Hepatocyte (in vitro differentiated cells): ENCODE measurements around the gene USP48. TPM values are rescaled to one million over a fixed set of nuclear protein-coding genes. Genes with fewer than 3 reads are reported as not detected.

Experiments
- DNase-seq: peaks from one replicate; pipeline ENCODE4 v3.0.0-alpha.2; 2016; ENCODE audit warnings: low spot score
- H2AFZ ChIP-seq: fragments of 200-600 bp; sonication (generic); 2 replicates; pipeline ENCODE4 v1.6.0; 2016; ENCODE audit warnings: antibody characterized with exemption, mild to moderate bottlenecking
- H3K27ac ChIP-seq: fragments of 200-600 bp; sonication (generic); 2 replicates; pipeline ENCODE4 v1.5.1; 2016; ENCODE audit warnings: mild to moderate bottlenecking
- H3K27me3 ChIP-seq: fragments of 200-600 bp; sonication (generic); 2 replicates; pipeline ENCODE4 v1.6.1; 2016
- H3K36me3 ChIP-seq: fragments of 200-600 bp; sonication (generic); replicated peaks from 2 replicates; pipeline ENCODE4 v1.5.1; 2016; ENCODE audit warnings: low read depth; ENCODE audit not compliant: insufficient read depth
- H3K4me1 ChIP-seq: fragments of 200-600 bp; sonication (generic); 2 replicates; pipeline ENCODE4 v1.5.1; 2016; ENCODE audit warnings: mild to moderate bottlenecking, moderate library complexity; ENCODE audit not compliant: insufficient read depth
- H3K4me2 ChIP-seq: fragments of 200-600 bp; sonication (generic); 2 replicates; pipeline ENCODE4 v1.6.0; 2016
- H3K4me3 ChIP-seq: fragments of 200-600 bp; sonication (generic); 2 replicates; pipeline ENCODE4 v1.5.1; 2016; ENCODE audit warnings: mild to moderate bottlenecking
- H3K79me2 ChIP-seq: fragments of 200-600 bp; sonication (generic); 2 replicates; pipeline ENCODE4 v1.6.0; 2017; ENCODE audit warnings: mild to moderate bottlenecking
- H3K9me2 ChIP-seq: fragments of 200-600 bp; sonication (generic); replicated peaks from 2 replicates; pipeline ENCODE4 v1.6.0; 2017; ENCODE audit warnings: mild to moderate bottlenecking; ENCODE audit not compliant: insufficient read depth
- H3K9me3 ChIP-seq: fragments of 200-600 bp; sonication (generic); 2 replicates; pipeline ENCODE4 v1.5.1; 2016; ENCODE audit warnings: low read depth, mild to moderate bottlenecking
- H4K20me1 ChIP-seq: fragments of 200-600 bp; sonication (generic); 2 replicates; pipeline ENCODE4 v1.6.0; 2016; ENCODE audit warnings: mild to moderate bottlenecking; ENCODE audit not compliant: insufficient read depth, poor library complexity, severe bottlenecking
- CTCF ChIP-seq: fragments of 200-600 bp; sonication (generic); IDR thresholded peaks from 2 replicates; pipeline ENCODE4 v1.5.1; 2016; ENCODE audit warnings: antibody characterized with exemption, mild to moderate bottlenecking; ENCODE audit not compliant: poor library complexity
- EZH2 ChIP-seq: fragments of 200-600 bp; sonication (generic); IDR thresholded peaks from 2 replicates; pipeline ENCODE4 v1.6.1; 2016; ENCODE audit warnings: antibody characterized with exemption, mild to moderate bottlenecking, borderline replicate concordance
- EZH2phosphoT487 ChIP-seq: fragments of 200-600 bp; sonication (generic); IDR thresholded peaks from one replicate; pipeline ENCODE4 v1.6.1; 2018; ENCODE audit warnings: antibody characterized with exemption, mild to moderate bottlenecking, low read depth, moderate library complexity; ENCODE audit not compliant: unreplicated experiment, severe bottlenecking
- WGBS: methylation state at CpG from one replicate; pipeline ENCODE4 v1.1.6; 2016; ENCODE audit warnings: low lambda C conversion rate; ENCODE audit errors: missing lambda C conversion rate; 5-methylcytosine and 5-hydroxymethylcytosine counted together
- polyA plus RNA-seq: library from polyadenylated mRNA; unstranded; fragments of >200 nt; fragmentation: Nextera tagmentation; extraction: Ambion mirVana; gene quantifications from 2 replicates; pipeline ENCODE4 v1.2.1, GENCODE V29; 2016
- total RNA-seq: library from RNA; depleted of rRNA; stranded (reverse); fragments of >200 nt; gene quantifications from 2 replicates; pipeline ENCODE4 v1.2.3, GENCODE V29; 2014

Gene USP48
- total and polyA plus RNA-seq, 2 experiments from 2014 or later: 38.9 to 39.5 TPM

DNA sequence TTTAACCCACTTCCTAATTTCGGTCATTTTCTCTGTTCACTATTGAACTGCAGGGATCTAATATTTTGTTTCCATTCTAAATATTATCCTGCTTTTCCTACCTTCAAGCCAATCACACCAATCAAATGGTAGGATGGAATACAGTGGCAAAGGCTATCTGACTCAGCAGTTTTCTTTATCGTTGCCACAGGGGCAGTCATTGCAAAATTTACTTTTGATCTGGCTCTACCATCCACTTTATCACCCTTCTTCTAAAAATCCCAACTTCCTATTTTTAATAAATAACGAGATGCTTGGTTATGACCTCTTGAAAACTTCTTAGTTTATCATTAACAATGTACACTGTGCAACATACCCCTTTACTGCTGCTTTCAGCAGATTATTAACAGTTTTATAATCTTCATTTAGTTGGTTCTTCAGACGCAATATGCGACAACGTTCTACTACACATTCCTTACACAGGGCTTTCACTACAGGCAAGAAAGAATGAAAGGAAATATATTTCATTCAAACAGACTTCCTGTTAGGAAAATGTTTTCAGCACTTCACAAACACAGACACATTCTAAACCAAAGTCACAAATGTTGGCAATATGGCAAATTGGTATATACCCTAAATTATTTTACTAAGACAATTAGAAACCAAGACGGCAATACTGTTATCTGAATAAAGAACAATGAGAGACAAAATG, 61.5 kb downstream of the USP48 start:
- WGBS: 88% methylated on average over 7 of the region's 7 CpGs

GRCh38 chr1:21716169-21716568, 66.8 kb downstream of the USP48 start:
- Histone ChIP-seq H3K27ac (no peak overlapping the region), H3K4me1 (no peaks in the 10 kb centered on the region), H3K36me3 (no peaks in the 10 kb centered on the region), H4K20me1 (no peaks in the 10 kb centered on the region), H3K9me2 (no peaks in the 10 kb centered on the region), H3K4me3 (no peak overlapping the region), H3K27me3 (no peaks in the 10 kb centered on the region), H2AFZ (no peak overlapping the region), H3K9me3 (no peaks in the 10 kb centered on the region), H3K79me2 (no peaks in the 10 kb centered on the region), H3K4me2 (no peak overlapping the region)
- 91% methylated on average over 2 of the region's 2 CpGs for WGBS
- no peak for DNase-seq
- no peak for TF ChIP-seq CTCF
- TF ChIP-seq EZH2phosphoT487: no peak
- no peak for TF ChIP-seq EZH2

More for the DNA sequence above, 61.5 kb downstream of the USP48 start:
- H3K27me3 ChIP-seq: no peaks in the 10 kb centered on the region
- TF ChIP-seq EZH2 (no peak), CTCF (no peak), EZH2phosphoT487 (no peak)
- no peaks in the 10 kb centered on the region for H3K9me2 ChIP-seq
- H4K20me1 ChIP-seq: no peaks in the 10 kb centered on the region
- no peaks in the 10 kb centered on the region for H3K9me3 ChIP-seq
- H3K79me2 ChIP-seq: no peaks in the 10 kb centered on the region
- no peak overlapping the region for H3K4me2 ChIP-seq
- no peak overlapping the region for H3K4me3 ChIP-seq
- no peak for DNase-seq
- no peaks in the 10 kb centered on the region for H3K4me1 ChIP-seq
- H2AFZ ChIP-seq: no peak overlapping the region
- no peaks in the 10 kb centered on the region for H3K36me3 ChIP-seq
- H3K27ac ChIP-seq: no peak overlapping the region

DNA sequence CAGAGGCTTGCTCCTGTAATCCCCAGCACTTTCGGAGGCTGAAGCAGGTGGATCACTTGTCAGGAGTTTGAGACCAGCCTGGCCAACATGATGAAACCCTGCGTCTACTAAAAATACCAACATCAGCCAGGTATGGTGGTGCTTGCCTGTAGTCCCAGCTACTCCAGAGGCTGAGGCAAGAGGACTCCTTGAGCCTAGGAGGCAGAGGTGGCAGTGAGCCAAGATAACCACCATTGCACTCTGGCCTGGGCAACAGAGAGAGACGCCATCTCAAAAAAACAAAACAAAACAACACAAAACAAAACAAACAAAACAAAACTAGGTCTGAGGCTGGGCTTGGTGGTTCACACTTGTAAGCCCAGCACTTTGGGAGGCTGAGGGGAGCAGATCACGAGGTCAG, 75.1 kb downstream of the USP48 start:
- 95% methylated on average over 4 of the region's 4 CpGs for WGBS
- Histone ChIP-seq H3K4me3 (no peak overlapping the region), H3K9me3 (no peaks in the 10 kb centered on the region), H2AFZ (no peak overlapping the region), H3K79me2 (peaks cover 2% of the 10 kb centered on the region), H3K4me1 (no peaks in the 10 kb centered on the region), H3K9me2 (no peaks in the 10 kb centered on the region), H4K20me1 (peaks cover 3% of the 10 kb centered on the region), H3K27me3 (no peaks in the 10 kb centered on the region), H3K27ac (no peak overlapping the region), H3K36me3 (no peaks in the 10 kb centered on the region), H3K4me2 (no peak overlapping the region)
- TF ChIP-seq EZH2 (no peak), EZH2phosphoT487 (no peak), CTCF (no peak)
- no peak for DNase-seq
